GM19438 (cell line): ENCODE results near the gene DDX47.
"Not testable (repeated sequence)": the region's sequence is repeated elsewhere in the genome, so short reads cannot be mapped to it uniquely, and the experiment has no call there.

Experiments
- ATAC-seq: cut with Tn5 transposase; IDR thresholded peaks from one replicate; pipeline ENCODE4 v1.9.1; 2021; ENCODE audit warnings: low read depth; ENCODE audit not compliant: unreplicated experiment

The DDX47 gene

DNA sequence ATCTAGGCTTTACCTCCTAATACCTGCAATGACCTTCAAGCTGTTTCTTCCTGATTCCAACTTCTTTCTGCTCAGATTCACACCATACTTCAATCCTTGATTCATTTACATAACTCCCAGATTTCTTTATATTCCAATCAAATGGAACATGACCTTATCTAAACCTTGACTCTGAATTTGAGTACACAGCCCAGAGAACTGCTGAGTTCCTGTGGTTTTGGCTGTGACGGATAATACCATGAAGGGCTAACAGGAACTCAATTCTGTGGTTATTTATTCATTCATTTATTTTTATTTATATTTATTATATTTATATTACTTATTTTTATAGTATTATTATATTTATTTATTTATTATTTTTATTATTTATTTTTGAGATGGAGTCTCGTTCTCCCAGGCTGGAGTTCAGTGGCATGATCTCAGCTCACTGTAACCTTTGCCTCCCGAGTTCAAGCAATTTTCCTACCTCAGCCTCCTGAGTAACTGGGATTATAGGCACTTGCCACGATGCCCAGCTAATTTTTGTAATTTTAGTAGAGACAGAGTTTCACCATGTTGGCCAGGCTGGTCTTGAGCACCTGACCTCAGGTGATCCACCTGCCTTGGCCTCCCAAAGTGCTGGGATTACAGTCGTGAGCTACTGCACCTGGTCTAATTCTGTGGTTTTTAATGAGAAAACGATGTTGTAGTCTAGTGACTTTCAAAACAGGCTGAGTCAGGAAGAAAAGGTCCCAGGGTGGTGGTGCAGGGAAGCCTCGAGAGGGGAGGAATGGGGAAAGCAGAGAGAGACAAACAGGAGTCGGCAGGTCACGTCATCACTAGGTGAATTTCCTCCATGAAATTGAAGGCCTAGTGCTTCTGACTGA lies 16.0 kb upstream of the DDX47 start:
- ATAC-seq: no peak

GRCh38 chr12:12797794-12798152 lies 15.4 kb upstream of the DDX47 start:
- ATAC-seq: no peak

DNA sequence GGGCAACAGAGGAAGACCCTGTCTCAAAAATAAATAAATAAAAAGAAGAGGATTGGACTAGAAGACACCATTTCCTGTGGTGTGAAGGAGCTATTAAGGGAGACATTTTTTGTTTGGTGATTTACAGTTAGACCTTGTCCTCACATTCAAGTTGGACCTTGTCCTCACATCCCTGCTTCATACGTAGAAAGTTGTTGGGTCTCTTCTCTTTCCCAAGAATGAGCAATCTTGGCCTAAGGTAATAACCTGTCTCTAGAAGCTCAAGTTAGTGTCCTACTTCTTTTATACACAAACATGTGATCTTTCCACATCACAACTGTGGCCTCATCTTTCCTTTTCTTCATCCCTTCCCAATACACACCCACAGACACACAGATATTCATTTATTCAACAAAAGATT lies 14.7 kb upstream of the DDX47 start:
- ATAC-seq: no peak

DNA sequence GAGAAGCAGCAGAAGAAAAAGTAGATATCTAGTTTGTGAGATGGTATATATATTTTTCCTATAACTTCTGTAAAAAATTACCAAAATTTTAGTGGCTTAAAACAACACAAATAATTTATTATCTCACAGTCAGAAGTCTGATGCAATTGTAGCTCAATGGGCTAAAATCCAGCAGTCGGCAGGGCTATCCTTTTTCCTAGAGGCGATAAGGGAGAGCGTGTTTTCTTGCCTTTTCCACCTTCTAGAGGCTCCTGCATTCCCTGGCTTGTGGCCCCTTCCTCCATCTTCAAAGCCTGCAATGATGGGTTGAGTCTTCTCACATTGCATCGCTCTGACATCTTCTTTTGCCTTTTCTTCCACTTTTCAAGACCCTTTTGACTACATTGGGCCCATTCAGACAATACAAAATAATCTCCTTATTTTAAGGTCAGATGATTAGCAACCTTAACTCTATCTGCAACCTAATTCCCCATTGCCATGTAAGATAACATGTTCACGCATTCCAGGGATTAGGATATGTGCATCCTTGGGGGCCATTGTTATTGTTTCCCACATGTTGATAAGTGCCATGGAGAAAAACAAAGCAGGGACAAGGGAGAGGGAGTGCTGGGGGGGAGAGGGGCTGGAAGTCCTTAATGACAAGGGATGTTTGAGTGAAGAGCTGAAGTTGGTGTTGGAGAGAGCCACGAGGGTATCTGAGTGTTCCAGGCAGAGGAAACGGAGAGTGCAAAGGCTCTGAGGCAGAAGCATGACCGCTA lies 13.8 kb upstream of the DDX47 start:
- no peak for ATAC-seq

GRCh38 chr12:12800406-12801180 lies 12.6 kb upstream of the DDX47 start:
- ATAC-seq: no peak

GRCh38 chr12:12801656-12802055 lies 11.5 kb upstream of the DDX47 start:
- ATAC-seq: not testable (repeated sequence)

DNA sequence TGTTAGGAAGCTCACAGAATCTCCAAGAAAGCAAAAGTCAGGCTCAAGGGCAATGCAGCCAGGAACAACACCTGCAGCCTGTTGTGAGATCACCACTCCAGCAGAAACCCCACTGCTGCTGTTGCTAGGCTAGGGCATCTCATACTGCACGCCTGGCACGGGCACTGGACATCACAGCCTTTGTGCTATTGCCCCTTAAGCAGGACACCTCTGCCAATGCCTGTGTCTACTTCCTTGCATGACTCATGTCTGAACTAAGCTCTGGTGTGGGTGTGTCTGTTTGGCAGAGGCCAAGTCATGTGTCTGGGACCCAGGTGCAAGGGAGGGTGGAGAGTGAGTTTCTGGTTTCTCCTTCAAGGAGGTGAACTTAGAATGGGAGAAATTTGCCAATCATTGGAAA lies 10.0 kb upstream of the DDX47 start:
- ATAC-seq: peak; percentile 75

GRCh38 chr12:12804011-12804410 lies 9.1 kb upstream of the DDX47 start:
- no peak for ATAC-seq

DNA sequence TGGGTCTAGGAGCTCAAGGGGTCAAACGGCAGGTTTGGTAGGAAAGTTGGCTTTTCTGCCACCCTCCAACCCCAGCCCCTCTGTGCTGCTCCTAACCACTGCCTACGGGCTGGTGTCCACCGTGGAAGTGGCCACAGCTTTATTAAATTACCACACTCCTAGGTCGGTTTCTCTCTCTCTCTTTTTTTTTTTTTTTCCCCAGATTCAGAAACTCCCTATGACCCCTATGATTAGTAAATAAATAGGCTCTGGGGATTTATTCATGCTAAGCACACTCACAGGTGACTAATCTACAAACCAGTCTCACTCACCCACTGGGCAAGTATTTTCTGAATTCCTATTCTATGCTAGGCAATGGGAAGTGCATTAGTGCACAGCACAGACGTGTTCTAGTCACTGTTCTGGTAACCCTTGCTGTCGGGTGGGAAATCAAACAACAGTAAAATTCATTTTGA lies 8.7 kb upstream of the DDX47 start:
- no peak for ATAC-seq

- no peak for ATAC-seq
These were observed 6.2 kb upstream of the DDX47 start for GRCh38 chr12:12806784-12807516.

DNA sequence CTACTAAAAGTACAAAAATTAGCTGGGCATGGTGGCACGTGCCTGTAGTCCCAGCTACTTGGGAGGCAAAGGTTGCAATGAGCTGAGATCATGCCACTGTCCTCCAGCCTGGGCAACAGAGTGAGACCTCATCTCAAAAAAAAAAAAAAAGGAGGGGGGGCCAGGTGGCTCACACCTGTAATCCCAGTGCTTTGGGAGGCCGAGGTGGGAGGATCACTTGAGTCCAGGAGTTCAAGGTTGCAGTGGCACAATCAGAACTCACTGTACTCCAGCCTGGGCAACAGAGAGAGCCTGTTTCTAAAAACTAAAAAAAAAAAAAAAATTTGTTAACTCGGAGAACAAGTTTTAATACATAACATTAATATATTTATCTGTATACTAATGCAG lies 5.6 kb upstream of the DDX47 start:
- not testable (repeated sequence) for ATAC-seq

DNA sequence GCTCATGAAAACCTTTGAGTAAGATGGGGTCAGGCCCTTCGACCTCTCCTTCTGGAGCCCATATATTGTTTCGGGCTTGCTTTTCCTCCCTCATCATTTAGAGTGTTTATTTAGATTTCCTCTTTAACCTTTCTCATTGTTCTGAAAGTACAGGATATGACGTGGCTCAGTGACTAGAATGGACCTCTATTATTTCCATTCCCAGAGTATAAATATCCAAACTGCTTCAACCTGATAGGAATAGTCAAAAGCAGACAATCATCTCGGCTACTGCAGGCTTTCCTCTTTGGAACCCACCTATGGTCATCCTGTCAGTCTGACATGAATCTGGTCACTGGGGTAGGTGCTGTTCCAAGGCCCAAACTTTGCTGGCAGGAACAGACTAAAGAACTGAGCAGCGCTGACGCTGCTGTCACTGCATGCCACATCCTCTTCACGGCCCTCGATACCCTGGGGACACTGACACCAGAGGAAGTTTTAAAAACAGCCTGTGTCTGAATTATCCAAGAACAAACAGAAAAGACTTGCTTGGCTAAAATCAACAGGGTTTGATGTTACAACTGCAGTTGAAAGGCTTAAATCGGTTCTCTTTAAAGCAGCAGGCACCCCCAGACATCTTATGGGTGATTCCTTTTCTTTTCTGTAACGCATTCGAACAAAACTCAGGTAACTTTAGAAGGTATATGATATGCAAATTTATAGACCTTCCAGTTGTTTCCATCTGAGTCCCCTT lies 5.0 kb upstream of the DDX47 start:
- ATAC-seq: peak; percentile 73

DNA sequence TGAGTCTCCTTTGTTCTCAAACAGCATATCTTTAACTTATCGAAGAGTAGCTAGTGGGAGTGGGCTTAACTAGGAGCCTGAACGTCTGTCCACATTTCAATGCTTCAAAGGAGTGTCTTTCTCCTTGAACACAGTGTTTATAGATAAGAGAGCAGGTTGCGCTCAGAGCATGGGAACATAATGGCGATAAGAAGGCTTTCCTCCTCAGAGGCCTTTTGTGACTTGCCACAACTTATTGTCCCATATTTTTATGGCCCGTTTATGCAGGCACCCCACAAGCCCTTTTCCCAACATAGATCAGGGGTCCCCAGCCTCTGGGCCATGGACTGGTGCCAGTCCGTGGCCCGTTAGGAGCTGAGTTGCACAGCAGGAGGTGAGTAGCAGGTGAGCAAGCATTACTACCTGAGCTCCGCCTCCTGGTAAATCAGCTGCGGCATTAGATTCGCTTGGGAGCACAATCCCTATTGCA lies 2.6 kb upstream of the DDX47 start:
- no peak for ATAC-seq

DNA sequence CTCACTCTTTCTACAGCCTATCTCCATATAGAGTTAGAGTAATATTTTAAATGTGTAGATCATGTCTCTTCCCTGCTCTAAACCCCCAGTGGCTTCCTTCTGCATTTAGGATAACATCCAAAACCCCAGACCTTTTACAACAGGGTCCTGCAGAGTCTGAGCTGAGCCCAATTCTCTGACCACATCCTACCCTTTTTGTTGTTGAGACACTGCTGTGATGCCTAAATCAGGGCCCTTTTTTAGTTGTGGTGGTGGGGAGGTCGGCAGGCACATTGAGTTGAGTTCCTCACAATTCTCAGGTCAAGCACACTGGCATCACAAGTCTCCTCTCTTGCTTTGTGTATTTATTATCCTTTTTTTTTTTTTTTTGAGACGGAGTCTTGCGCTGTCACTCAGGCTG lies 1.8 kb upstream of the DDX47 start:
- ATAC-seq: no peak

DNA sequence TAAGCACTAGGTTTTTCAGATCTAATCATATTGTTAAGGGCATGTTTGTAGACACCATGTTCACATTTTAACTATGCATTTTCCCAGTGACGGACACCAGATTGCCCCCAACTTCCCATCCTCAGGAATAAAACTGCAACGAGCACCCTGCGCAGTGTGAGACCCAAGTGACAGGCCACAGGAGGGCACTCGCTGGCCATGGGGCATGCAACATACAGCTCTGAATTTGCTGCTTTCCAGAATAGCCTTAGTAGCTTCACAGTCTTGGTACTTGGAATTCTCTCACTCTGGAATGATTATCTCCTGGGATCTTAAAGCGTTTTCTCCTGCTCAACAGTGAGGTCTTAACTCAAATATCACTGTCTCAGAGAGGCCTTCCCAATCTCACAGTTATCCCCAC lies 972 bp upstream of the DDX47 start:
- ATAC-seq: no peak

- no peak for ATAC-seq
These were observed 477 bp upstream of the DDX47 start for GRCh38 chr12:12812618-12813119.

DNA sequence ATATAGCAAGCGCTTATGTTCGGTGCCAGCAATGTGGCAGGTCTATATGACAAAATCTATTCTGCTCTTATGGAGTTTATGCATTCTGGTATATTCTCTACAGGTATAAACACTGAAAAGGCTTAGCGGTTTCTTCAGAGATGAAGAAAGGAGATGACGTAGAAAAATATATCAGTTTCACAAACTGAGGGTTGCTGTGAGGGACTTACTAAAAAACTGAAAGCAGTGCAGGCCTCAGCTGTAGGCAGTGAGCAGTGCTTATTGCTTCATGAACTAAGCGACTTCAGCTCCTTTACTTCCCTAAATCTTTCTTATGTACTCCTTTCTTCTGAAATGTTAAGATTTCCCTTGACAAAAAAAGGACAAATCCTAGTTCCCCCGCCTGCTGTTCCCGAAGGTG lies 4.5 kb downstream of the DDX47 start:
- ATAC-seq: no peak

- no peak for ATAC-seq
These were observed 5.6 kb downstream of the DDX47 start for GRCh38 chr12:12818701-12819100.

DNA sequence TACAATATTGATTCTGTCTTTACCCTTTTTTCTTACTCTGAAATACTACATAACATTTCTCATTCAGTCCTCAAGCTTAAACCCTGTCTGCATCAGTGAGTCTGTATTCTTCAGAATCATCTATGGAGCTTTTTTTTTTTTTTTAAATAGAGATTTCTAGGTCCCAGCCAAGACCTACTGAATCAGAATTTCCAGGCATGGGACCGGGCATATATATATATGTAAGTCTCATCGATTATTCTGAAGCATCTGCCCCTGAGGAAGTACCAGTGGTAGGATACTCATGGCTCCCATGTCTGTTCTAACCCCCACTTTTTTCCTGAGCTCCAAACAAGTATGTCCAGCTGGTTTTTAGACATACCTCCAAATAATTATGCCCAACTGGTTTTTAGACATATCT lies 6.1 kb downstream of the DDX47 start:
- no peak for ATAC-seq
